ENCODE data around the gene REC8. TPM values are rescaled to one million over a fixed set of nuclear protein-coding genes. Genes with fewer than 3 reads are reported as not detected.
A peak's percentile ranks its signal among the peaks of the same experiment; 100 is the strongest.

Gene REC8
- total and polyA plus RNA-seq, 2 of the 13 experiments (the other 11 are each of a cell fraction or from before 2014, with no cell fraction given): 3.4 to 14.7 TPM

DNA sequence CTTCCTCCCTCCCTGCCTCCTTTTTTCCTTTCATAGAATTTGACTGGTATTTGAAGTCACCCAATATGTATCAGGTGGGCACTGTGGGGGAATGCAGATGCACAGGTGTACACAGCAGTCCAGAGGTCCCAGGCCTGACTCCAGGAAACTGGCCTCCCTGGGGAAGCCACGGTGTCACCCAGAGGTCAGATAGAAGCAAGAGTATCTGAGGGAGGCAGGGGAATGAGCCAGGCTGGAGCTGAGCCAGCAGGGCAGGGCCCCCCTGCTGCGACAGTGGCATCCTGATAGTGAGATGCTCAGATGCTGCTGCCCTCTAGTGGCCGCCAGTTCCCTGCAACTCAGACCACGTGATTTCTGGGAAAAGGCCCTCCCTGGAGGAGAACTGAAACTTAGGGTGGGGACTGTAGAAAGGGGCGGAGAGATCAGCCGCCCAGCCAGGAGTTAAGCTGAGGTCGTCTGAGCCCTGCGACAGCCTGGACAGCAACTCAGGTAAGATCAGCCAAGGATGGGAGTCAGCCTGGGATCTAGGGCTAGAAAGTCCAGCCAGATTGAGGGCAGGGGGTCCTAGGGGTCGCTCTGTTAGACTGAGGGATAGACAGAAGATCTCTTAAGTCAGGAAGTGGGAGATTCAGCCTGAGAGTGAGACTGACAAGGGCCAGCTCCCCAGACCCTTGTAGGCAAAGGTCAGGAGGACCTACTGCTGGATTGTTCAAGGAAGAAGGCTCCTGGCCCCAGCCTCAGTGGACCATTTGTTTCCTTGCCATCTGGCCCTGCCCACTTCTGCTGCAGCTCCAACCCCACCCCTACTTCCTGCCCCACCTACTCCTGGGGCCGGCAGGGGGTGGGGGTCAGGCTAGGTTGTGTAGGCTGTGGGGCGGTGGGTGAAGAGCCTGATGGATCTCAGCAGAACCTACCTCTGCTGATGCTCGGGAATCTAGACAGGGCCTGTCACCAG, 10.8 kb upstream of the REC8 start, which contains the start of gene IRF9 (continued):
- TF ChIP-seq ZNF746 (CRISPR knock-in tag; IDR thresholded peaks at IDR 0.05) (peak; percentile 84), NFIC (IDR thresholded peaks at IDR 0.05; ENCODE audit: low read length) (peak; percentile 94; the same call in 1 of the 2 replicates), ZNF792 (CRISPR knock-in tag; IDR thresholded peaks at IDR 0.05) (peak; percentile 100), AGO2 (optimal IDR thresholded peaks at IDR 0.05; ENCODE audit: low read depth, low read length) (peak; percentile 95), SATB2 (CRISPR knock-in tag; IDR thresholded peaks at IDR 0.05) (peak; percentile 87; the same call in 1 of the 2 replicates), FOXJ3 (CRISPR knock-in tag; IDR thresholded peaks at IDR 0.05; ENCODE audit: borderline replicate concordance) (peak; percentile 73; the same call in 1 of the 2 replicates), ZNF841 (CRISPR knock-in tag; IDR thresholded peaks at IDR 0.05; ENCODE audit: borderline replicate concordance) (no peak), ZNF431 (CRISPR knock-in tag; IDR thresholded peaks at IDR 0.05; ENCODE audit: borderline replicate concordance, low read depth) (peak; percentile 92; the same call in 1 of the 2 replicates), MIER2 (CRISPR knock-in tag; IDR thresholded peaks at IDR 0.05) (peak; percentile 91), TMF1 (CRISPR knock-in tag; IDR thresholded peaks at IDR 0.05; ENCODE audit: low read depth) (peak; percentile 38; the same call in 1 of the 2 replicates), FOSL2 (CRISPR knock-in tag; IDR thresholded peaks at IDR 0.05) (peak; percentile 88), SNAPC2 (CRISPR knock-in tag; IDR thresholded peaks at IDR 0.05) (peak; percentile 96), ZNF605 (CRISPR knock-in tag; IDR thresholded peaks at IDR 0.05) (peak; percentile 99), ZC3H4 (CRISPR knock-in tag; IDR thresholded peaks at IDR 0.05; ENCODE audit: borderline replicate concordance) (peak; percentile 89), ZNF230 (CRISPR knock-in tag; IDR thresholded peaks at IDR 0.05) (peak; percentile 89; the same call in 1 of the 2 replicates), PCBP2 (optimal IDR thresholded peaks at IDR 0.05; ENCODE audit: low read depth, low read length, poor library complexity, severe bottlenecking) (no peak)
- TF ChIP-seq, protein P1, sequence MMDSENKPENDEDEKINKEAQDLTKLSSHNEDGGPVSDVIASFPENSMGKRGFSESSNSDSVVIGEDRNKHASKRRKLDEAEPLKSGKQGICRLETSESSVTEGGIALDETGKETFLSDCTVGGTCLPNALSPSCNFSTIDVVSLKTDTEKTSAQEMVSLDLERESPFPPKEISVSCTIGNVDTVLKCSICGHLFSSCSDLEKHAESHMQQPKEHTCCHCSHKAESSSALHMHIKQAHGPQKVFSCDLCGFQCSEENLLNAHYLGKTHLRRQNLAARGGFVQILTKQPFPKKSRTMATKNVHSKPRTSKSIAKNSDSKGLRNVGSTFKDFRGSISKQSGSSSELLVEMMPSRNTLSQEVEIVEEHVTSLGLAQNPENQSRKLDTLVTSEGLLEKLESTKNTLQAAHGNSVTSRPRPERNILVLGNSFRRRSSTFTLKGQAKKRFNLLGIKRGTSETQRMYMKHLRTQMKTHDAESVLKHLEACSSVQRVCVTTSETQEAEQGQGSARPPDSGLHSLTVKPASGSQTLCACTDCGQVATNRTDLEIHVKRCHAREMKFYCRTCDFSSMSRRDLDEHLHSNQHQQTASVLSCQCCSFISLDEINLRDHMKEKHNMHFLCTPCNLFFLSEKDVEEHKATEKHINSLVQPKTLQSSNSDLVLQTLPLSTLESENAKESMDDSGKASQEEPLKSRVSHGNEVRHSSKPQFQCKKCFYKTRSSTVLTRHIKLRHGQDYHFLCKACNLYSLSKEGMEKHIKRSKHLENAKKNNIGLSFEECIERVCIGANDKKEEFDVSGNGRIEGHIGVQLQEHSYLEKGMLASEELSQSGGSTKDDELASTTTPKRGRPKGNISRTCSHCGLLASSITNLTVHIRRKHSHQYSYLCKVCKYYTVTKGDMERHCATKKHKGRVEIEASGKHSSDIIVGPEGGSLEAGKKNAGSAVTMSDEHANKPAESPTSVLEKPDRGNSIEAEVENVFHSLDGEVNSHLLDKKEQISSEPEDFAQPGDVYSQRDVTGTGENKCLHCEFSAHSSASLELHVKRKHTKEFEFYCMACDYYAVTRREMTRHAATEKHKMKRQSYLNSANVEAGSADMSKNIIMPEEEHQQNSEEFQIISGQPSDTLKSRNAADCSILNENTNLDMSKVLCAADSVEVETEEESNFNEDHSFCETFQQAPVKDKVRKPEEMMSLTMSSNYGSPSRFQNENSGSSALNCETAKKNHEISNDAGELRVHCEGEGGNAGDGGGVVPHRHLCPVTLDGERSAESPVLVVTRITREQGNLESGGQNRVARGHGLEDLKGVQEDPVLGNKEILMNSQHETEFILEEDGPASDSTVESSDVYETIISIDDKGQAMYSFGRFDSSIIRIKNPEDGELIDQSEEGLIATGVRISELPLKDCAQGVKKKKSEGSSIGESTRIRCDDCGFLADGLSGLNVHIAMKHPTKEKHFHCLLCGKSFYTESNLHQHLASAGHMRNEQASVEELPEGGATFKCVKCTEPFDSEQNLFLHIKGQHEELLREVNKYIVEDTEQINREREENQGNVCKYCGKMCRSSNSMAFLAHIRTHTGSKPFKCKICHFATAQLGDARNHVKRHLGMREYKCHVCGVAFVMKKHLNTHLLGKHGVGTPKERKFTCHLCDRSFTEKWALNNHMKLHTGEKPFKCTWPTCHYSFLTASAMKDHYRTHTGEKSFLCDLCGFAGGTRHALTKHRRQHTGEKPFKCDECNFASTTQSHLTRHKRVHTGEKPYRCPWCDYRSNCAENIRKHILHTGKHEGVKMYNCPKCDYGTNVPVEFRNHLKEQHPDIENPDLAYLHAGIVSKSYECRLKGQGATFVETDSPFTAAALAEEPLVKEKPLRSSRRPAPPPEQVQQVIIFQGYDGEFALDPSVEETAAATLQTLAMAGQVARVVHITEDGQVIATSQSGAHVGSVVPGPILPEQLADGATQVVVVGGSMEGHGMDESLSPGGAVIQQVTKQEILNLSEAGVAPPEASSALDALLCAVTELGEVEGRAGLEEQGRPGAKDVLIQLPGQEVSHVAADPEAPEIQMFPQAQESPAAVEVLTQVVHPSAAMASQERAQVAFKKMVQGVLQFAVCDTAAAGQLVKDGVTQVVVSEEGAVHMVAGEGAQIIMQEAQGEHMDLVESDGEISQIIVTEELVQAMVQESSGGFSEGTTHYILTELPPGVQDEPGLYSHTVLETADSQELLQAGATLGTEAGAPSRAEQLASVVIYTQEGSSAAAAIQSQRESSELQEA (CRISPR knock-in tag; IDR thresholded peaks at IDR 0.05; ENCODE audit: not compliant biosample characterization): peak; percentile 96
- TF ChIP-seq, protein P2, sequence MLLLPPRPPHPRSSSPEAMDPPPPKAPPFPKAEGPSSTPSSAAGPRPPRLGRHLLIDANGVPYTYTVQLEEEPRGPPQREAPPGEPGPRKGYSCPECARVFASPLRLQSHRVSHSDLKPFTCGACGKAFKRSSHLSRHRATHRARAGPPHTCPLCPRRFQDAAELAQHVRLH (CRISPR knock-in tag; IDR thresholded peaks at IDR 0.05; ENCODE audit: borderline replicate concordance, low read depth): peak; percentile 100
- TF ChIP-seq, protein P3, sequence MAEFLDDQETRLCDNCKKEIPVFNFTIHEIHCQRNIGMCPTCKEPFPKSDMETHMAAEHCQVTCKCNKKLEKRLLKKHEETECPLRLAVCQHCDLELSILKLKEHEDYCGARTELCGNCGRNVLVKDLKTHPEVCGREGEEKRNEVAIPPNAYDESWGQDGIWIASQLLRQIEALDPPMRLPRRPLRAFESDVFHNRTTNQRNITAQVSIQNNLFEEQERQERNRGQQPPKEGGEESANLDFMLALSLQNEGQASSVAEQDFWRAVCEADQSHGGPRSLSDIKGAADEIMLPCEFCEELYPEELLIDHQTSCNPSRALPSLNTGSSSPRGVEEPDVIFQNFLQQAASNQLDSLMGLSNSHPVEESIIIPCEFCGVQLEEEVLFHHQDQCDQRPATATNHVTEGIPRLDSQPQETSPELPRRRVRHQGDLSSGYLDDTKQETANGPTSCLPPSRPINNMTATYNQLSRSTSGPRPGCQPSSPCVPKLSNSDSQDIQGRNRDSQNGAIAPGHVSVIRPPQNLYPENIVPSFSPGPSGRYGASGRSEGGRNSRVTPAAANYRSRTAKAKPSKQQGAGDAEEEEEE (CRISPR knock-in tag; IDR thresholded peaks at IDR 0.05; ENCODE audit: borderline replicate concordance): peak; percentile 92; the same call in 1 of the 2 replicates

Data from HepG2 (cell line).